ENCODE measurements around the gene TNRC6C. TPM values are rescaled to one million over a fixed set of nuclear protein-coding genes. Genes with fewer than 3 reads are reported as not detected.

The TNRC6C gene
- total and polyA plus RNA-seq, 2 of the 13 experiments (the other 11 are each of a cell fraction or from before 2014, with no cell fraction given): 0.66 to 4.9 TPM

DNA sequence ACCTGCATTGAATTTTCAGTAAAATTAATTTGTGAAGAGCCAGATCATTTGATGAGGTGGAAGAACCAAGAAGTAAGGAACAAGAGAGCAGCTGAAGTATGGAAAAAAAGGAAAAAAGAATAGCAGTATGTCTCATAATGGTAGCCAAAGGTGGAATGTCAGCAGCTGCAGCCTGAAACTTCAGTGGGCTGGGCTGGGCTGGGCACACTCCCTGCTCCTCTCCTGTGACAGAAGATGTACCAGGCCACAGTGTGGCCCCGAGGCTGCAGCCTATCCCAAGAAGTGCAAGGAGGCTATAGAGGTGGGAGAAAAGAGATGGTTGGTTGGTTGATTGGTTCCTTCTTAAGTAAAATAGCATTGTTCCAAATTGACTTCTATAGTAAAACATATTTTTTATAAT lies 84.5 kb downstream of the TNRC6C start:
- no peak overlapping the region for H3K27ac ChIP-seq (ENCODE audit: extremely low read length, insufficient read depth, low read length)
- H3K4me2 ChIP-seq (ENCODE audit: low read depth, low read length): no peak overlapping the region
- H3K79me2 ChIP-seq (ENCODE audit: insufficient read depth, low read length): no peaks in the 10 kb centered on the region
- no peaks in the 10 kb centered on the region for H3K9me3 ChIP-seq (ENCODE audit: low read length)
- no peak overlapping the region for H2AFZ ChIP-seq (ENCODE audit: low read length)
- peaks cover 6 to 21% of the 10 kb centered on the region in 2 experiments for H3K36me3 ChIP-seq (replicated peaks in 1 of 2; ENCODE audit: control insufficient read depth in 1 of 2, insufficient read depth in 2 of 2, low read length in 2 of 2)
- WGBS (ENCODE audit: low lambda C conversion rate): 100% methylated on average over 1 of the region's 1 CpG
- CTCF ChIA-PET (ENCODE audit: low intra/inter-chr PET ratio, low total read pairs): no interaction called here
- FAIRE-seq (no peak), DNase-seq (ENCODE audit: low spot score) (no peak), ATAC-seq (no peak)
- no peaks in the 10 kb centered on the region for H3K27me3 ChIP-seq (ENCODE audit: control insufficient read depth in 1 of 2, insufficient read depth in 2 of 2, low read length in 2 of 2)
- TF ChIP-seq MXI1 (IDR thresholded peaks at IDR 0.05; ENCODE audit: borderline replicate concordance, low read depth, low read length) (no peak), IKZF4 (CRISPR knock-in tag; IDR thresholded peaks at IDR 0.05; ENCODE audit: borderline replicate concordance, low read depth, not compliant biosample characterization) (no peak), ZNF678 (CRISPR knock-in tag; IDR thresholded peaks at IDR 0.05) (no peak), CBX2 (IDR thresholded peaks at IDR 0.05; ENCODE audit: low read depth, low read length) (no peak), CBX2 (CRISPR knock-in tag; IDR thresholded peaks at IDR 0.05; ENCODE audit: low read depth) (no peak), ZNF468 (CRISPR knock-in tag; IDR thresholded peaks at IDR 0.05) (no peak), ZNF34 (CRISPR knock-in tag; IDR thresholded peaks at IDR 0.05; ENCODE audit: borderline replicate concordance) (no peak), ZNF572 (CRISPR knock-in tag; IDR thresholded peaks at IDR 0.05) (no peak)
- TF ChIP-seq, protein P1, sequence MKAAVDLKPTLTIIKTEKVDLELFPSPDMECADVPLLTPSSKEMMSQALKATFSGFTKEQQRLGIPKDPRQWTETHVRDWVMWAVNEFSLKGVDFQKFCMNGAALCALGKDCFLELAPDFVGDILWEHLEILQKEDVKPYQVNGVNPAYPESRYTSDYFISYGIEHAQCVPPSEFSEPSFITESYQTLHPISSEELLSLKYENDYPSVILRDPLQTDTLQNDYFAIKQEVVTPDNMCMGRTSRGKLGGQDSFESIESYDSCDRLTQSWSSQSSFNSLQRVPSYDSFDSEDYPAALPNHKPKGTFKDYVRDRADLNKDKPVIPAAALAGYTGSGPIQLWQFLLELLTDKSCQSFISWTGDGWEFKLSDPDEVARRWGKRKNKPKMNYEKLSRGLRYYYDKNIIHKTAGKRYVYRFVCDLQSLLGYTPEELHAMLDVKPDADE (CRISPR knock-in tag; IDR thresholded peaks at IDR 0.05): no peak
- TF ChIP-seq, protein P2, sequence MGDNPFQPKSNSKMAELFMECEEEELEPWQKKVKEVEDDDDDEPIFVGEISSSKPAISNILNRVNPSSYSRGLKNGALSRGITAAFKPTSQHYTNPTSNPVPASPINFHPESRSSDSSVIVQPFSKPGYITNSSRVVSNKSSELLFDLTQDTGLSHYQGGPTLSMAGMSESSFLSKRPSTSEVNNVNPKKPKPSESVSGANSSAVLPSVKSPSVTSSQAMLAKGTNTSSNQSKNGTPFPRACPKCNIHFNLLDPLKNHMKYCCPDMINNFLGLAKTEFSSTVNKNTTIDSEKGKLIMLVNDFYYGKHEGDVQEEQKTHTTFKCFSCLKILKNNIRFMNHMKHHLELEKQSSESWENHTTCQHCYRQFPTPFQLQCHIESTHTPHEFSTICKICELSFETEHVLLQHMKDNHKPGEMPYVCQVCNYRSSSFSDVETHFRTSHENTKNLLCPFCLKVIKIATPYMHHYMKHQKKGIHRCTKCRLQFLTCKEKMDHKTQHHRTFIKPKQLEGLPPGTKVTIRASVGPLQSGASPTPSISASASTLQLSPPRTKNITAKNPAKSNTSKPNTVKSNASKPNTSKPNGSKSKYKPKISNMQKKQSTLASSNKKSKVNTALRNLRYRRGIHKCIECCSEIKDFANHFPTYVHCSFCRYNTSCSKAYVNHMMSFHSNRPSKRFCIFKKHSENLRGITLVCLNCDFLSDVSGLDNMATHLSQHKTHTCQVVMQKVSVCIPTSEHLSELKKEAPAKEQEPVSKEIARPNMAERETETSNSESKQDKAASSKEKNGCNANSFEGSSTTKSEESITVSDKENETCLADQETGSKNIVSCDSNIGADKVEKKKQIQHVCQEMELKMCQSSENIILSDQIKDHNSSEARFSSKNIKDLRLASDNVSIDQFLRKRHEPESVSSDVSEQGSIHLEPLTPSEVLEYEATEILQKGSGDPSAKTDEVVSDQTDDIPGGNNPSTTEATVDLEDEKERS (CRISPR knock-in tag; IDR thresholded peaks at IDR 0.05): no peak
- POLR2A ChIA-PET: no interaction called here
- H3K4me3 ChIP-seq (replicated peaks in 1 of 3; ENCODE audit: insufficient read depth in 1 of 3, low read depth in 2 of 3, low read length in 3 of 3): no peak overlapping the region
- H3K9ac ChIP-seq (ENCODE audit: insufficient read depth, low read depth, low read length): no peak overlapping the region
- in situ Hi-C loops (cut with HindIII; ENCODE audit: extremely low pct_ligation_motif_present, low pct_unique_long_range_greater_than_20kb): no loop called here
- no peaks in the 10 kb centered on the region for H3K4me1 ChIP-seq (ENCODE audit: insufficient read depth, low read length)
- intact Hi-C loops (cut with micrococcal nuclease; ENCODE audit: unreplicated experiment): no loop called here
- H4K20me1 ChIP-seq (ENCODE audit: insufficient read depth, low read length): no peaks in the 10 kb centered on the region
- BruUV-seq (replicated peaks): no TSS peak
